OCI-LY3 (cell line): ENCODE measurements around the gene PROB1.

Experiments used
- H2AFZ ChIP-seq: fragments of 200-600, 300-600 bp; shearing (Covaris generic); 2 replicates; pipeline ENCODE4 v1.6.0; 2014; ENCODE audit warnings: antibody characterized with exemption, low read depth, low read length
- H3K27ac ChIP-seq: fragments of 200-600, 300-600 bp; sonication (generic); 2 replicates; pipeline ENCODE4 v1.5.1; 2014; ENCODE audit warnings: mild to moderate bottlenecking, low read length, moderate library complexity, mixed read lengths
- H3K27me3 ChIP-seq: fragments of 200-600, 300-600 bp; sonication (generic); 2 replicates; pipeline ENCODE4 v1.6.1; 2014; ENCODE audit warnings: low read depth, low read length, mixed read lengths
- H3K36me3 ChIP-seq: fragments of 200-600, 300-600 bp; sonication (generic); replicated peaks from 2 replicates; pipeline ENCODE3; 2014; ENCODE audit warnings: low read depth, low read length, mixed read lengths
- H3K4me1 ChIP-seq: fragments of 300-600, 200-600 bp; sonication (generic); 2 replicates; pipeline ENCODE4 v1.6.1; 2014; ENCODE audit warnings: low read length, mixed read lengths
- H3K4me2 ChIP-seq: fragments of 200-600, 300-600 bp; sonication (generic); 2 replicates; pipeline ENCODE4 v1.6.1; 2014; ENCODE audit warnings: low read length, mixed read lengths
- H3K4me3 ChIP-seq: fragments of 300-600, 200-600 bp; sonication (generic); 2 replicates; pipeline ENCODE4 v1.5.1; 2014; ENCODE audit warnings: antibody characterized with exemption, mild to moderate bottlenecking, low read length, moderate library complexity
- H3K79me2 ChIP-seq: fragments of 300-600, 200-600 bp; shearing (Covaris generic); 2 replicates; pipeline ENCODE4 v1.6.1; 2014; ENCODE audit warnings: mild to moderate bottlenecking, low read length, mixed read lengths
- H3K9ac ChIP-seq: fragments of 300-600, 200-600 bp; shearing (Covaris generic); 2 replicates; pipeline ENCODE4 v1.6.0; 2014; ENCODE audit warnings: mild to moderate bottlenecking, low read length, moderate library complexity
- H3K9me3 ChIP-seq: fragments of 200-600, 300-600 bp; shearing (Covaris generic); 2 replicates; pipeline ENCODE4 v1.6.1; 2014; ENCODE audit warnings: low read length, mixed read lengths; ENCODE audit not compliant: insufficient read depth
- H4K20me1 ChIP-seq: fragments of 200-600, 300-600 bp; sonication (generic); 2 replicates; pipeline ENCODE4 v1.6.1; 2016; ENCODE audit warnings: low read length, mixed read lengths; ENCODE audit not compliant: insufficient read depth
- CTCF ChIP-seq: fragments of 200-600, 300-600 bp; sonication (generic); IDR thresholded peaks from 2 replicates; pipeline ENCODE4 v1.5.1; 2014; ENCODE audit warnings: antibody characterized with exemption, low read length, low read depth
- EZH2phosphoT487 ChIP-seq: fragments of 200-600 bp; shearing (Covaris generic); IDR thresholded peaks from 2 replicates; pipeline ENCODE4 v1.6.1; 2018; ENCODE audit warnings: antibody characterized with exemption, mixed run types, low read depth

Gene PROB1

GRCh38 chr5:139417214-139417613, 22.3 kb upstream of the PROB1 start:
- Histone ChIP-seq H3K4me1 (no peaks in the 10 kb centered on the region), H4K20me1 (no peaks in the 10 kb centered on the region), H3K27ac (no peak overlapping the region), H3K9me3 (no peaks in the 10 kb centered on the region), H3K79me2 (no peaks in the 10 kb centered on the region), H3K9ac (no peak overlapping the region), H3K36me3 (no peaks in the 10 kb centered on the region), H2AFZ (no peak overlapping the region), H3K4me2 (no peak overlapping the region), H3K4me3 (no peak overlapping the region), H3K27me3 (no peaks in the 10 kb centered on the region)
- TF ChIP-seq CTCF = no peak
- TF ChIP-seq EZH2phosphoT487 = no peak

GRCh38 chr5:139416651-139417050, 21.7 kb upstream of the PROB1 start:
- no peak overlapping the region for H3K9ac ChIP-seq
- H4K20me1 ChIP-seq = no peaks in the 10 kb centered on the region
- no peak overlapping the region for H3K4me3 ChIP-seq
- no peaks in the 10 kb centered on the region for H3K36me3 ChIP-seq
- no peaks in the 10 kb centered on the region for H3K79me2 ChIP-seq
- no peak for TF ChIP-seq EZH2phosphoT487
- no peak for TF ChIP-seq CTCF
- no peaks in the 10 kb centered on the region for H3K4me1 ChIP-seq
- H3K9me3 ChIP-seq = no peaks in the 10 kb centered on the region
- H3K27me3 ChIP-seq = no peaks in the 10 kb centered on the region
- H2AFZ ChIP-seq = no peak overlapping the region
- H3K27ac ChIP-seq = no peak overlapping the region
- H3K4me2 ChIP-seq = no peak overlapping the region

GRCh38 chr5:139415869-139416268, 21.0 kb upstream of the PROB1 start:
- Histone ChIP-seq H3K27me3 (no peaks in the 10 kb centered on the region), H3K27ac (no peak overlapping the region), H3K79me2 (no peaks in the 10 kb centered on the region), H3K36me3 (no peaks in the 10 kb centered on the region), H3K4me1 (no peaks in the 10 kb centered on the region), H3K9ac (no peak overlapping the region), H3K4me2 (no peak overlapping the region), H3K4me3 (no peak overlapping the region), H4K20me1 (no peaks in the 10 kb centered on the region), H3K9me3 (no peaks in the 10 kb centered on the region), H2AFZ (no peak overlapping the region)
- TF ChIP-seq EZH2phosphoT487 (no peak), CTCF (no peak)

GRCh38 chr5:139415221-139415861, 20.4 kb upstream of the PROB1 start:
- Histone ChIP-seq H3K4me2 (no peak overlapping the region), H3K79me2 (no peaks in the 10 kb centered on the region), H3K27ac (no peak overlapping the region), H2AFZ (no peak overlapping the region), H4K20me1 (no peaks in the 10 kb centered on the region), H3K4me3 (no peak overlapping the region), H3K9ac (no peak overlapping the region), H3K27me3 (no peaks in the 10 kb centered on the region), H3K4me1 (peaks cover under 1% of the 10 kb centered on the region), H3K9me3 (no peaks in the 10 kb centered on the region), H3K36me3 (no peaks in the 10 kb centered on the region)
- TF ChIP-seq EZH2phosphoT487 = no peak
- no peak for TF ChIP-seq CTCF
